Stimulated activated CD8-positive, alpha-beta memory T cell treated with anti-CD3 and anti-CD28 coated beads, Interleukin-7, amount 100 ng/mL, for 1 hour (primary cell): ENCODE measurements around the gene SSTR4.

Experiments used
- DNase-seq, 2 donors: peaks; one replicate each; pipeline ENCODE4 v3.0.0-alpha.2; 2020; ENCODE audit warnings: low read depth in 2 of 2

SSTR4 gene

DNA sequence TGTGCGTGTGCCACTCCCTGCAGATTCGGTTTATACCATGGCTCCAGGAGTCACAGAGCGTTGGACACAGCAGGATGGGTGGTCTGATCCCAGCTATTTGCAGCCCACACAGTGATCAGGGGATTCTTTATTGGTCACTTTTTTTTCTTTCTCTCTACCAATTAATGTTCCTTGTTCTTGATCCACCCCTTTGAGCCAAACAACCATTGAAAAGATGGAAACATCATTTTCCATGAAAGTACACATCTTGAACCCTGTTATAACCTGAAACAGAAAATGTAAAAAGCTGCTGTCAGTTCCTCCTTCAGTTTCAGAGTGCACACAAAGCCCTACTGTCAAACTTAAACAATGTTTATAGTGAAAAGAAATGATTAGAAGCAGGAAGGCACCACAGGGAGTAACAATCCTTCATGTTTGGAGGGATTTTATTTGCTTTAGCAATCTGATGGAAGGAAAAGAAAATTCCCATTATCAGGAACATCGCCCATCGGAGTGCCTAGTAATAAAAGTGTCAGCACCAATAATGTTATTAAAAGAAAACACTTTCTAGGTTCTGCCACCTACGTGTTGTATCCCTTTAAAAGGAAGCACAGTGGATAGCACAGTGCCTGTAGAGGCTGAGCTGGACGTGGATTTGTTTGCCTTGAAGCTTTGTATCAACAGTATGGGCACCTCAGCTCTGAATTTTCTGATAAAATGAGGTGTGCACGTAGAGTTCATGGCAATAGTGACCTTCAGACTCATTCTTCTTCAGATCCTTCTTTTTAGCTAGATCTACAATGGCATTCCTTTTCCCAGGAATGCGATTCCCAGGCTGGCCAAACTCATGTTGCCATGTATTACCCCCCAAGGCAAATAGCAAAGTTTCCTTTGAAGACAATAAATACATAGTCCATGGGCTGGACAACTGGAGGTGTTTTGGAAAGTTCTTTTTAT lies 30.4 kb downstream of the SSTR4 start:
- DNase-seq = no peak

DNA sequence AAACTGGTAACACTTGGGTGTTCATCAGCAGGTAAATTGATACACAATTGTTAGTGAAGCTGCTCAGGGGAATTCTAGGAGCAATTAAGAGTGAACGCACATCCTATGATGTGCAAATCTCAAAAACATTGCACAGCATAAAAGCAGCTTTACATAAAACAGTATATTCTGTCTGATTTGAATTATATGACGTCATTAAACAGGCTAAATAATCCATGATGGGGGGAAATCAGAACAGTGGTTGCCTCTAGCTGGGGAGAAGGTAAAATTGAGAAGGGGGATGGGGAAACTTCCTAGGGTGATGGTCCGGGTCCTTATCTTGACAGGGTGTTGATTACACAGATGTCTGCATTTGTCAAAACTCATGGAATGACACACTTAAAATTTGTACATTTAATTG lies 31.7 kb downstream of the SSTR4 start:
- no peak for DNase-seq

DNA sequence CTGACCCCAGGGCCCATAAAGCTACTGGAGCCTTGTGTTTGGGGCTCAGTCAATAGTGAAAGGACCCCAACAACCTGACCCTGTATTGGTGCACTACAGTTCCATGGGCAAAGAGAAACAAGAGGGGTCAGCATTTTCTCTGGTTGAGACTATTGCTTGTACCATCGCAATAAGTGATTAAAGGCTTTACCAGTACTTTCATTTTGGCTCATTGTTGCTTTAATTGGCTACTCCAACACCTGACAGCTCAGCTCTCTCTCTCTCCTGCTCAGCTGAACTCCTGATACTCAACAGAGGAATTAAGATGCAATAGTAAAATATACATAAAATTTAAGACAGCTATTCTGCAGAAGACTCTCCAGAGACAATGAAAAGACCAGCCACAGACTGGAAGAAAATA lies 33.2 kb downstream of the SSTR4 start:
- no peak for DNase-seq

DNA sequence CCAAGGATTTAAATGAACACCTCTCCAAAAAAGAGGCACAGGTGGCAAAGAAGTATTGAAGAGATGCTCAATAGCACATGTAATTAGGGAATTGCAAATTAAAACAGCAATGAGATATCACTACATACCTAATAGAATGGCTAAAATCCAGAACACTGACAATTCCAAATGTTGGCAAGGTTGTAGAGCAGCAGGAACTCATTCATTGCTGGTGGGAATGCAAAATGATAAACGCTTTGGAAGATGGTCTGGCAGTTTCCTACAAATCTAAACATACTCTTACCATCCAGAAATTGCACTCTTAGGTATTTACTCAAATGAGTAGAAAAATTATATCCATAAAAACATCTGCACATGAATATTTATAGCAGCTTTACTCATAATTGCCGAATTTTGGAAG lies 34.0 kb downstream of the SSTR4 start:
- DNase-seq = no peak

DNA sequence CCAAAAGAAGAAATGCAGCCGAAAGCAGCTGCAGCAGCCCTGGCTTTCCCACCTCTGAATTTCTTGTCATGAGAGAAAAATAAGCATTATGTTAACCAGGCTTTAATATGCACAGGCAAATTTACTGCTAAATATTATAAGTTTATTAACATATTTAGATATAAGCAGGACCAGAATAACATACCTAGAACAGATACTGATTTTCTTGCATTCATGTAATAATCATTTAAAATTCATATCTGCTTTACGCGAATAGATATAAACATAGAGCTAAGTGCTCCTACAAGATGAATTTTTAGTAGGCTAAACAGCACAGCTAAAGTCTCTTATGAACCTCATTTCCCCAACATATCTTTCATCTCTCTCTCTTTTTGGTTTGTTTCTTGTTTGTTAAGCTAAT lies 36.3 kb downstream of the SSTR4 start:
- no peak for DNase-seq

DNA sequence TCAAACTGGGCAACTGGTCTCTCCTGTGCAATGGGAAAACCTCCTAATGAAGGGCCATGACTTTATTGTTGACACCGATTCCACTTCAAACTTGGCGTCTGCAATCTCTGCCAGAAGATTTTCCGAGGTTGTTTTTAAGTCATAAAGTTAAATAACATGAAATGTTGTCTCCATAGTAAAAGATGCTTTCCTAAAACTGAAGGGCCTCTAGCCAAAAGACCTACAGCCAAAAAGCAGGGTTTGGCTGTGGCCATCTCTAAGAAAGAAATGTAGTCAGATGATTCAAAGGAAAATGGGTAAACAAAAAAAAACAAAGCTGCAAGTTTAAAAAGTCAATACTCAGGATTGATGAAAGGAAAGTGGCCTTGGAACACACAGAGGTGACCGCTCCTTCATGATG lies 36.9 kb downstream of the SSTR4 start:
- no peak for DNase-seq

DNA sequence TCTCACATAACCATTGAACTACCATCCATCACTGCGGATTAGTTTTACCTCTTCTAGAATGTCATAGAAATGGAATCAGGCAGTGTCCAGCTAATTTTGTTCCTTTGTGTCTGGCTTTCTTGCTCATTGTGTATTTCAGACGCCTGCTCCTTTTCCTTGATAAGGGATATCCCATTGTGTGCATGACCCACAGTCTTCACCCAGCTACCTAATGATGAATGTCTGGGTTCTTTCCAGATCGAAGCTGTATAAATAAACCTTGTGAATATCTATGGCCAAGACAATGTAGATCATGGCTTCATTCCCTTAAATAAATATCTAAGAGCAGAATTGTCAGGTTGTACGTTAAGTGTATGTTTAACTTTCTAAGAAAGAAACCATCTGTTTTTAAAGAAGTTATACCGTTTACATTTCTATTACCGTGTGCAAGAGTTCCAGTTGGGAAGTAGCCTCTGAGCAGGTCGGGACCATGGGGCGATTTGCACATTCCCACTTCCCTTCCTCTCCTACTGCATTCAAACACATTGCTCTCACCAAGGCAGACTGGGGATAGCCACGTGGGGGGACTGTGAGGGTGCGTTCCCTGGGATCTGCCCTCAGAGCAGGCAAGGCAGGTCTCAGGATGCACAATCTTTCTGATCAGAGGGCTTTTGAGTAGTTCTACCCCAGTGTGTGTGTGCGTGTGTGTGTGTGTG lies 37.9 kb downstream of the SSTR4 start:
- no peak for DNase-seq

DNA sequence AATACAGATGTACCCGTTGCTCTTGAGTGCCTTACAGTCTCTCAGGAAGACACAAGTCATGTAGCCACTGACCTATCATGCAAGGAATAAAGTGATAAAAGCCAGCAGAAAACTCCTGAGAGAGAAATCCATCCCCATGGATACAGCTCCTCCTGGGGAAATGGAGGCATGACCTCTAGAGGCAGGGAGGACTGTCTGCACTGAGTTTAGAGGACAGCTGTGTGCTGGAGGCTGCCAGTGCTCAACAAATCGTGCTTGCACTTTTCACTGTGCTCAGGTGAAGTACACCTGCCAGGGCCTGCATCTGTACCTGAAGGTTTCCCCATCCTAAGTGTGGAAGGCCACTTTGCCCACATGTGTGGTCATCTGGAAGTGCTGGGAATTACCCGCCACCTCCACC lies 38.9 kb downstream of the SSTR4 start:
- no peak for DNase-seq

DNA sequence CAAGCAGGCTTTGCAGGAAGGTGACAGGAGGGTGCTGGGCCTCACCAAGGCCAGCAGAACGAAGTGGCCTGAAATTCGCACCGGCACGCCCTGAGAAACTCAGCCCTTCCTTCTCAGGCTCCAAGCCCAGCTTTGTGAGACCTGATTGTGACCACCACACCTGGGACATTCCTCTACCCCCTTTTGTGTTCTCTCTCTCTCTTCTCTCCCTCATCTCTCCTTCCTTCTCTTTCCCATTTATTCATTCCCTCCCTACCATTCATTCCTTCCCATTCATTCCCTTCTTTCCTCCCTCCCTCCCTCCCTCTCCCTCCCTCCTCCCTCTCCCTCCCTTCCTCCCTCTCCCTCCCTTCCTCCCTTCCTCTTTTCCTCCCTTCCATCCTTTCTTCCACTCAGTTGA lies 42.2 kb downstream of the SSTR4 start:
- no peak for DNase-seq

DNA sequence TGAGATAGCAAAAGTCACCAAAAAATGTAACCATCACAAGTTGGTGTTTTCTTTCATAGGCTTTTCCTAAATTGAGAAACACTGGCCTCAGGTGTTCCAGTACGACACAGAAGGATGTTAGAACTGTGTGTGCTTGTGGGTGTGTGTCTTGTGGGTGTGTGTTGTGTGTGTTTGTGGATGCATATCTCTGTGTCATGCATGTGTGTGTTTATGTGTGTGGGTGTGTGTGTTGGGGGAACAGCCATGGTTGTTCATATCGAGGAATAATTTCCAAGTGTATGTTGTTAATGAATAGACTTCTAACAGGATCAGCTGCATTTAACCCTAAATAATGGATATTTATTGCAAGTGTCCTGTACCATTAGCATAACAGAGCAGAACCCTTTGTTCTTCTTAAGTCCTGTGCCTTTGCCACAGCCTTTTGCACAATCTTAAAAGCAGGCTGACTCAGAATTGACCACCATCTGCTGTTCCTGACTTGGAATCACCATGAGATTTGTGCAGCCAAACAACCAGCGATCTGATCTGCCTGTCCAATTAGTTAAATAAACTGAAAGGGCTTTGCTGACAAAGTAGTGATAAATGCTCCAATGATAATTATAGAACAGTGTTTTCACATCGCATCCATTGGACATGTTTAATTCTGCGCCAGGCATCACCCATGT lies 43.4 kb downstream of the SSTR4 start:
- DNase-seq = no peak

DNA sequence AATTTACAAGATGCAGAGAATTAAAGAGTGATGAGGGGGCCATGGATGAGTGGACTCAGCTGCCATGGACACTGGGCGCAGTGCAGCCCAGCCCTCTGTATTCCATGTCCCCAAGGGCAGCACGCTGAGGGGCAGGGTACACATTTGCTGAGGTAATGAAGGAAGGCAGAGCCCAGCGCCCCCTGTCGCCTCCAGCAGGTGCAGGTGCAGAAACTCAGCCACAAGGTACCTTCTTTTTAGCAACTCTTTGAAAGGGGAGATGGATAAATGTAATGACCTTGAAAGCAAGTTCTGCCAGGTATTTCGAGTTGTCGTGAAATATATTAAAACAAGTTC lies 43.9 kb downstream of the SSTR4 start:
- no peak for DNase-seq

DNA sequence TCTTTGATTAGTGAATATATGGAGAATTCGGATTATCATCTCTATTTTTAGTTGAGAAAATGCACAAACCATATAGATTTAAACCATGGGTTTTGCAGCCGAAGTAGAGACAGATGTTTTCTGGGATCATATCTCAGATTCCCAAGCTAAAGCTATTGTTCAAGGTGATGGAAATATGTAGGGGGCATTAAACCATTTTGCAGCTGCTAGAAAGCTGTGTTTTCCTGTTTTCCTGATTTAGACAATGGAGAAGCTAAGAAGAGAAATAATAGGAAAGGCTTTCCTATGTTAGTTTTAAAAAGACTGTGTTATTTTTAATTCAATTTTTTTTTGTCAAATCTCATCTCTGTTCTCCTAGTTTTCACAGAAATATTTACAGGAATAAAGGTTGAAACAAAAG lies 44.8 kb downstream of the SSTR4 start:
- no peak for DNase-seq

DNA sequence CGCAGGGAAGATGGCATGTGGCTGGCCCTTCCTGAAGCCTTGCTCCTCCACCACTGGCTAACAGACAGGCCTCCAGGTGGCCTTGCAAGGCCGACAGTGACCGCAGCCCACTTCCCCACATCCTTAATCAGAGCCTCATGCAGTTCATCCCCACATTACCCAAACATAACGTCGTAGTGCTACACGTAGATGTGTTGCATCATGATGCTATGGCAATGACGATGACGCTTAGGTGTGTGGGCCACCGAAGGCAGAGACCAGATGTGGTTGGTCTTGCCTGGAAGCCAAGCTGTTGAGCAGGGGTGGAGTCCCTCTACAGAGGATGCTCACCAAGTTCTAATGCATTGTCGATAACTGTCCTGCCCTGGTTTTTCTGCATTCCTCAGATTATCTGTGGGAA lies 45.4 kb downstream of the SSTR4 start:
- no peak for DNase-seq

DNA sequence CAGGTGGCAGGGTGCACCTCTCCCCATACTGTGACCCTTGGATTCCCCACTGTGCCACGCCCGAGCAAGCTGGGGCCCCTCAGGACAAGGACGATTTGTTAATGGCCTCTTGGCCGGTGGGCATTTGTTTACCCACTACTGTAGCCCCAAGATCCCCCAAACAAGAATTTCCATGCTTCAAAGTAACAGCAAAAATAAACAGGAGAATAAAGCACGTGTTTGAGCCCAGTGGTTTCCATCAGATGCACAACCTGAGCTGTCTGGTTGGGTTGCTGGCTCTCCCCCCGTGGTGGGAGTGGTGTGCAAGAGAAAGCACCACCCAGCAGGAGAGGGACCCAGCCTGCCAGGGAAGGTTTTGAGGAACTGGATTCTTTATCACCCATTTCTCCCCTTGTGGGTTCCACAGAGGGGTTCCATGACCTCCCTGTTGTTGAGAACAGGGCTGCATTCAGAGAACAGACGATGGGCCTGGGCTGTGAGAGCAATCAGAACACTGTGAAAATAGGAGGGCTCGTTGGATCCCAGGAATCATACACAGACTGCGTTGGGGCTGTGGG lies 46.2 kb downstream of the SSTR4 start:
- DNase-seq = no peak

DNA sequence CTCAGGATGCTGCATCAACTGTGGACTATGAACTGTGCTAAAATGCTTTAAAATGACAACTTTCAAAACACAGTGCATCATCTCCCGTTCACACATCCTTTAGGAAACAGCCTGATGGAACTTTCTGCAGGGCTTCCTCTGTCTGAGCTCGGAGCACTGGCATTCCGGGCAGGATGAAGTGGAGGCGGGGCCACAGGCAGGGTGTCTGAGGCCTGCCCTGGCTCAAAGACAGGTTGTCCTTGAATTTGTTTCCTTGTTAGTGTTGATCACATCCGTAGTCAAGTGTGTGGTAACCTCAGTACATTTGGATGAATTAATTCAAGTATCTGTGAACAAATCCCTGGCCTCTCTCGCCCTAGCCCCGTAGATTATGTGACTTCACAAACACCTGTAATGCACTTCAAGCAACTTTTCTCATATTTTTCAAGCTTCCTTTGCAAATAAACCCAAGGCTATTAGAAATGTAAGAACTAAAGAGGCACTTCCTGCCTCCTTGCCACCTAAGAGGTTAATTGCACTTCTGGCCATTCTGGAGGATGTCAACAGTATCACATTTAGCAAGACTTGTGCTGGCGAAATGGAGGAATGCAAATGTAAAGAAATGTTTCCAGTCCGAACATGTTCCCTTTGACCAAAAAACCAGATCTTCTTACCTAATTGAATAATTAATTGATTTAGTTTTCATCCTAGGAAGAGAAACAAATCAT lies 47.9 kb downstream of the SSTR4 start:
- no peak for DNase-seq

DNA sequence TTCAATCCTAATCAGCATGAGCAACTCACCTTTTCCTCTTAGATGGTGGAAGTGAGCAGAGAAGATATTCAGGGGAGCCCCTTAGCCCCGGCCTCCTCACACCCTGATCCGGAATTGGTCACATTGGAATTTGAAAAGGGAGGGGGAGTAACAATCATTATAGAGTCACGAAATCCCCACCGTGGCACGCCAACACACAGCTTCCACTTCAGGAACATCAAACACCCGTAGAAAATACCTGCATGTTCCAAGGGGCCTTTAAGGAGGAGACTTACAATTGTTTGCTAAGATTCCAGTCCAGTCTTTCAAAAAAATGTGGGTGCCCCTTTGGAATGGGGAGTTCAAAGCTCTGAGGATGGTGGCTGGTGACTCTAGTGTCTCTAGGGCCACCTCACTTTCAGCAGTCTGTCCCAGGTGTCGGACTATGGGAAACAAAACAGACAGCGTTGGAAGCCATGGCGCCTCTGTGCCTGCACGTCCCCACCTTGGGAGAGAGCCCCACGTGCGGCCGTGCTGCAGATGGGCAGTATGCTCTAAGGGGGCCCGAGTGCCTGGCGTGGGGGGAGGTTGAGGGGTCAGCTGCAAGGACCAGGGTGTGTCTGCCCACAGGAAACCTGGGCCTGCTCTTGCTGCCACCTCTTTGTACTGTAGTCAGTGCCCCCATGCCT lies 48.6 kb downstream of the SSTR4 start:
- DNase-seq = no peak

DNA sequence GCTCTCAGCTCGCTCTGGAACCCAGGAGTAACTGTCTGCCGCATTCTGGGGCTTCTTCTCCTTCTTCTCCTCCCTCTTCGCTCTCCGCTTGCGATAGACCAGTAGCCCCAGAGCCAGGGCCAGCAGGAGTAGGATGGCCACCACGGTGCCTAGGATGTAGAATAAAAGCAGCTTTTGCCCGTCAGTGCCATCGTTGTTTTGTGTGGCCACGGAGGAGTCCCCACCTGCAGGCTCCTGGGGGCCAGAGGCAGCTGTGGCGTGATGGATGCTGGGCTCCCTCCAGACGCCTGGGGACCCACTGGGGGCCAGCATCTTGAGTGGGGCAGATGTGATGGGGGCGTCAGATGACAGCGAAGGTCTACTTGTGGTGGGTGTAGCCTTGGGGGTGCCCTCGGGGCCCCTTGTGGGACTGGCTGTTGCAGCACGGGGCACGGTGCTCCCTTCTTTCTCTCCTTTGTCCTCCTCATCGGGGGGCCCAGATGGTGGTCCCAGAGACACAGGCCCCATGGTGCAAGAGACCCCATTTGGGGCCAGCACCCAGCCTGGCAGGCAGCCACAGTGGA lies 49.3 kb downstream of the SSTR4 start:
- DNase-seq = no peak

DNA sequence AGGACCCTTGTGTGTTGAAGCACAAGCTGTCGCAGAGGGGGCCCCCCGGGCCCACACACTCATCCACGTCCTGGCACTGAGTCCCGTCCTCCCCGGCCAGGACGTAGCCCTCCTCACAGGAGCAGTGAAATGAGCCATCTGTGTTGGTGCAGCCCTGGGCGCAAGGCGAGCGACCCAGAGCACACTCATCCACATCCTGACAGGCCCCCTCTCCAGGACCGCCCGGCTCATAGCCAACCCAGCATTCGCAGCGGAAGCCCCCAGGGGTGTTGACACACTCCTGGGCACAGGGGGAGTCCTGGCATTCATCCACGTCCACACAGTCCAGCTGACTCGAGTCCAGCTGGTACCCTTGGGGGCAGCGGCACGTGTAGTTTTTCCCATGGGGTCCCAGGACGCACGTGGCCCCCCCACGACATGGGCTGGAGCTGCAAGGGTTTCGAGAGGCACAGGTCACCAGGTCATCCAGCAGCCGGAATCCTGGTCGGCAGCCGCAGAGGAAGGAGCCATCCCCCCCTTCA lies 49.8 kb downstream of the SSTR4 start:
- no peak for DNase-seq

DNA sequence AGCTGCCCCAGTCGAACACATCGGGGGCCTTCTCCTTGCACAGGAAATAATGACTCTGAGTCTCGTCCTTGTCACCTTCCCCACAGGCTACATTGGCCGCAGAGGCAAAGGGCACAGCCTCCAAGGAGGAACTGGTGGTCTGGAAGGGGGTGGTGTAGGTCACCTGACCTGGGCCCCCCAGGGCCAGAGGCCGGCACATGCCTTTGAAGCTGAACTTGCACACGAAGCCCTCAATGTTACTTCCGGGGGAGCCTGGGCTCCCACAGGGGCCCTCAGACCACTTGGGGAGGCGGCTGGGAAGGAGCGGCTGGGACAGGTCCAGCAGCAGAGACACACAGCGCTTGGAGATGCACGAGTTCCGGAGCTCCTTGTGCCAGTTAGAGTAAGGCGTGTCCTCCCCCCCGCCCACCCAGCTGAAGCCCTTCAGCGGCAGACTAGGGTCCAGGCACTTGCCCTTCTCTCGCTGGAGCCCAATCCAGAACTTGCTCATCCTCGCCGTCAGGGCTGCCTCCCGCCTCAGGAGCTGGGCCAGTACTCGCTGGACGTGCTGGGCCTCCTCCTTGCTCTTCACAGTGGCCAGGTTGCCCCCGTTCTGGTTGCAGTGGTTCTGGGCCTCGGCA lies 50.4 kb downstream of the SSTR4 start:
- no peak for DNase-seq

DNA sequence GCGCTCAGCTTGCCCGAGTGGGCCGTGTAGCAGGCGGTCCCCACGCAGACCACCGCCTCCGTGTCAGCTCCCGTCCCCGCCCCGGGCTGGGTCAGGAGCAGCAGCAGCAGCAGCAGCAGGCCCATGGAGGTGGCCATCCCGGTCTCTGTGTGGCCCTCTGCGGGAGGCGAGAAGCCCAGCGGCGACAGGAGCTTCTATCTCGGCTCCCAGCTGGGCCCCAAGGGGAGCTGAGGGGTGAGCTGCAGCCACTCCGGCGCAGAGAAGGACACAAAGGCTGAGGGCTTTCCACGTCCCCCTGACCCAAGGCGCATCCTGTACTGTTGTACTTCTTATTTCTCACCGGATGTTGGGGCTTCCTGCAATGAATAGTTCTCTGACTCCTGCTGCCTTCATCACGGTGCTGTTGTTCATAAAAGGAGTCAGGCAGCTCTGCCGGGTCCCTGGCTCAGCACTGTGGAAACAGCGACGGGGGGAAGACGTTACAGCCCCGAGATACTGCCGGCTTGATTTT lies 51.0 kb downstream of the SSTR4 start, which contains the start of gene CD93:
CD93 (minus strand) TSS at position 269 of the 511 bp plus-strand sequence; CDS start at position 137, 132 bp downstream.
- peak in 1 of 2 donors; percentile 5 for DNase-seq
